Vagina (tissue), 2 donors: ENCODE measurements around the gene BLOC1S6.

Experiments used
- CTCF ChIP-seq, 3 experiments: fragments of 450-650 bp in 2 of 3; fragments of 200-600 bp in 1 of 3; sonication (generic) in 1 of 3; IDR thresholded peaks; one replicate each; pipeline ENCODE4 v1.5.1; 2017 to 2019; ENCODE audit warnings: antibody characterized with exemption in 3 of 3, mild to moderate bottlenecking in 2 of 3, moderate library complexity in 2 of 3
- POLR2A ChIP-seq, 2 donors: fragments of 450-650 bp; IDR thresholded peaks; one replicate each; pipeline ENCODE4 v1.6.1; 2017; ENCODE audit warnings: antibody characterized with exemption in 2 of 2, mild to moderate bottlenecking in 2 of 2, moderate library complexity in 2 of 2

- TF ChIP-seq POLR2A (IDR thresholded peaks at IDR 0.05): no peak
- TF ChIP-seq CTCF (IDR thresholded peaks at IDR 0.05): no peak
Measured at GRCh38 chr15:45604326-45604725, 17.1 kb downstream of the BLOC1S6 start.
